HS-5 (cell line): ENCODE results near the gene OR2AT4.
"Not testable (repeated sequence)": the region's sequence is repeated elsewhere in the genome, so short reads cannot be mapped to it uniquely, and the experiment has no call there.

Source experiments
- DNase-seq: peaks from one replicate; pipeline ENCODE4 v3.0.0-alpha.2; 2012; ENCODE audit warnings: low read depth

Gene OR2AT4

GRCh38 chr11:75068559-75068958 lies 28.1 kb downstream of the OR2AT4 start:
- DNase-seq = no peak

GRCh38 chr11:75066061-75066460 lies 30.6 kb downstream of the OR2AT4 start:
- DNase-seq = peak; percentile 26

GRCh38 chr11:75063741-75064314 lies 32.8 kb downstream of the OR2AT4 start:
- no peak for DNase-seq

- DNase-seq = no peak
Observed at GRCh38 chr11:75059299-75059698, 37.4 kb downstream of the OR2AT4 start.

- DNase-seq = no peak
Observed at GRCh38 chr11:75056814-75057213, 39.9 kb downstream of the OR2AT4 start.

- no peak for DNase-seq
Observed at GRCh38 chr11:75055511-75055910, 41.2 kb downstream of the OR2AT4 start.

- DNase-seq = no peak
Observed at GRCh38 chr11:75052457-75052856, 44.2 kb downstream of the OR2AT4 start.

- DNase-seq = no peak
Observed at GRCh38 chr11:75051043-75051442, 45.6 kb downstream of the OR2AT4 start.

- DNase-seq = no peak
Observed at GRCh38 chr11:75050516-75050915, 46.2 kb downstream of the OR2AT4 start.

- DNase-seq = not testable (repeated sequence)
Observed at GRCh38 chr11:75049501-75050266, 47.0 kb downstream of the OR2AT4 start.

GRCh38 chr11:75047191-75047590 lies 49.5 kb downstream of the OR2AT4 start:
- no peak for DNase-seq

GRCh38 chr11:75046668-75047067 lies 50.0 kb downstream of the OR2AT4 start:
- not testable (repeated sequence) for DNase-seq

GRCh38 chr11:75044381-75045170 lies 52.1 kb downstream of the OR2AT4 start:
- not testable (repeated sequence) for DNase-seq

- DNase-seq = not testable (repeated sequence)
Observed at GRCh38 chr11:75041821-75042220, 54.9 kb downstream of the OR2AT4 start.

GRCh38 chr11:75041263-75041662 lies 55.4 kb downstream of the OR2AT4 start:
- DNase-seq = no peak

- DNase-seq = no peak
Observed at GRCh38 chr11:75040167-75040770, 56.4 kb downstream of the OR2AT4 start.

GRCh38 chr11:75035911-75036565 lies 60.6 kb downstream of the OR2AT4 start:
- DNase-seq = no peak

- DNase-seq = no peak
Observed at GRCh38 chr11:75035256-75035655, 61.4 kb downstream of the OR2AT4 start.

GRCh38 chr11:75033916-75034315 lies 62.8 kb downstream of the OR2AT4 start:
- DNase-seq = no peak

- no peak for DNase-seq
Observed at GRCh38 chr11:75032550-75032935, 64.1 kb downstream of the OR2AT4 start.

GRCh38 chr11:75031771-75032549 lies 64.7 kb downstream of the OR2AT4 start:
- no peak for DNase-seq
